AML-193 (cell line): ENCODE data around the gene MAP4K4.

Experiments
- DNase-seq, 2 experiments: peaks; one replicate each; lab custom pipeline; 2025; lab: John Stamatoyannopoulos, UW

Gene MAP4K4

DNA sequence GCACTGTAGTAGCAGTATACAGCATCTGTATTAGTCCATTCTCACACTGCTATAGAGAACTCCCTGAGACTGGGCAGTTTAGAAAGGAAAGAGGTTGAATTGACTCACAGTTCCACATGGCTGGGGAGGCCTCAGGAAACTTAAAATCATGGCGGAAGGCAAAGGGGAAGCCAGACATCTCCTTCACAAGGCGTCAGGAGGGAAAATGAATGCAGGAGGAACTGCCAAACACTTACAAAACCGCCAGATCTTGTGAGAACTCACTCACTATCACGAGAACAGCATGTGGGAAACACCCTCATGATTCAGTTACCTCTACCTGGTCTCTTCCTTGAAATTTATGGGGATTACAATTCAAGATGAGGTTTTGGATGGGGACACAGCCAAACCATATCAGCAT, 25.4 kb downstream of the MAP4K4 start:
- DNase-seq, result no peak

GRCh38 chr2:101723371-101724124, 26.0 kb downstream of the MAP4K4 start:
- DNase-seq, result no peak

- no peak for DNase-seq
Observed at GRCh38 chr2:101724125-101724474, 26.6 kb downstream of the MAP4K4 start.

- no peak for DNase-seq
Observed at GRCh38 chr2:101725038-101725437, 27.5 kb downstream of the MAP4K4 start.

DNA sequence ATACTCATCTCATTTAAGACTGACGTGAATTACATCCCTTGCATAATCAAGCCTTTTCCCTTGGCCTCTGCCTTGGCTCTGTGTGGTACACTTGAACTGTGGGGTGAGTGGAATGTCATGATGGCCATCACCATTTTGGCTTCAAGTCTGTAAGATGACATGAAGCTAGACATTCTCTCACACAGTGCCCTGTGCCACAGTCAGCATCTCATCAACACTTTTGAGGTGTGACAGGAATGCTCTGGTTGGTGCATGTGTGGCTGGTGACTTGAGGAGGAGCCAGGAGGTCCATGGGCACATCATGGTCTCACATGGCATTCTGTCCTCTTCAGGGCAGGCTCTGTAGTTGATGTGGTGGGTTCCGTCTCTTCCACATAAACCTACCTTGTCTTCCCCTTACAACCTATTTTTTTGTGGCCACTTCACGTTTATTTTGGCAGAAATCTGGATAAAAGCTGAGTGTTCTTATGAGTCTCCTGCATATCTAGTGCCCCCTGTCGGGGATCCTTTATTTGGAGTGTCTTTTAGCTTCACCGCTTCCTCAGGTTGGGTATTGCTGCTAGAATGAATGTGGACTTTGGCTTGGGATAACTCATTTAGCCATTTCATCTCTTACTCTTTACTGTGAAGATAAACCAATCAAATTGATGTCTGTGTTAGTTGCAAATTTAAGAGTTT, 28.1 kb downstream of the MAP4K4 start:
- DNase-seq, result peak; percentile 14 to 31

DNA sequence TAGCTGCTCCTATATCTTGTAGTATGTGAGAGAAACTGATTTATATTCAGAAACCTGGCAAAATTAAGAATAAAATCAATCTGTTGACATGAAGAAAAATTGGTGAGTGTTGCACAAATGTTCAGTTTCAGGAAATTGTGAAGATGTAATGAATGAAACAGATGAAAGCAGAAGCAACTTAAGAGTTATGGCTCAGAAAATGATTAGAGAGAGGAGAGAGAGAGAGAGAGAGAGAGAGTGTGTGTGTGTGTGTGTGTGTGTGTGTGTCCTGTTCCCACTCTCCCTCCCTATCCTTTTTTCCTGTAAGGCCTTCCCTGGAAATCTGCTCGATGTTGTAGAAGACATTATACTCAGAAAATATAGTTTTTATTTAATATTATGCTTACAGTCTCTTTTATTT, 31.4 kb downstream of the MAP4K4 start:
- no peak for DNase-seq

GRCh38 chr2:101729521-101730190, 32.1 kb downstream of the MAP4K4 start:
- no peak for DNase-seq

DNA sequence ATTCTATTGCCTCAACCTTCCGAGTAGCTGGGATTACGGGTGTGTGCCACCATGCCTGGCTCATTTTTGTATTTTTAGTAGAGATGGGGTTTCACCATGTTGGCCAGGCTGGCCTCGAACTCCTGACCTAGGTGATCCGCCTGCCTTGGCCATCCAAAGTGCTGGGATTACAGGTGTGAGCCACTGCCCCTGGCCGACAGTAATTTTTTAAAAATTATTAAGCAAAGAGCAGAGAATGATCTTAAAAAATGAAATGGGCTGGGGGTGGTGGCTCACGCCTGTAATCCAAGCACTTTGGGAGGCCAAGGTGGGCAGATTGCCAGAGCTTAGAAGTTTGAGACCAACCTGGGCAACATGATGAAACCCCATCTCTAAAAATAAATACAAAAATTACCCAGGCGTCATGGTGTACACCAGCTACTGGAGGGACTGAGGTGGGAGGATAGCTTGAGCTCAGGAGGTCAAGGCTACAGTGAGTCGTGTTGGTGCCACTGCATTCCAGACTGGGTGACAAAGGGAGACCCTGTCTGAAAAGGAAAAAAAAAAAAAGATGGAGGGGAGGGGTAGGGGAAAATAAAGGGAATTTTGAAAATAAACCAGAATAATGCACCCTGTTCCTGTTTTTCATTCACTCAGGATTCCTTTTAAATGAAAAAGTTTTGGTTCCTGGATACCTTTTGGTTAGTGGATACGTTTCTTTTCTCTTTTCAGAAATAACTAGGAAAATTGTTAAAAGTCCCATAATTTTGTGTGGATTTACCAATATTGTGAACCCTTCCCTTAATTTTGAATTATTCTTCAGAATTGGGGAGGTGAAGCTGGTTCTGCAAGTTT, 33.9 kb downstream of the MAP4K4 start:
- DNase-seq, result no peak

GRCh38 chr2:101732199-101732598, 34.7 kb downstream of the MAP4K4 start:
- no peak for DNase-seq

DNA sequence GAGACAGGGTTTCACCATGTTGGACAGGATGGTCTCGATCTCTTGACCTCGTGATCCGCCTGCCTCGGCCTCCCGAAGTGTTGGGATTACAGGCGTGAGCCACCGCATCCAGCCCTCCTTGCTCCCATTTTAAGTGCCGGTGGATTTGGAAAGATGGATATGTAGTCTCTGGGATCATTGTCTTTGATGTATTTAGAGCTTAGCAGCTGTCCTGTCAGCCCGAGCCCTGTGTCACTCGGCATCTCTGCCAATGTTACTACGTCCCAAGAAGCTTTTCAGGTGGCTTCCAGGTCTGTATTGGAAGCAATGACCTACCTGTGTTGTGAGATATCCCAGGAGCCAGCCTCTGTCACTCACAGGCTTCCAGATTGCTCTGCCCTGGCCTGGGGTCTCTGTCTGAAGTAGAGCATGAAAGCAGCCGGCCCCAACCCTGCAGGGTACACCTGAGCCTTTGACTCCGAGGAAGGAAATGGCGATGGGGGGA, 35.3 kb downstream of the MAP4K4 start:
- no peak for DNase-seq

GRCh38 chr2:101733257-101733993, 35.9 kb downstream of the MAP4K4 start:
- DNase-seq, result no peak

- no peak for DNase-seq
Observed at GRCh38 chr2:101734505-101735165, 37.1 kb downstream of the MAP4K4 start.

GRCh38 chr2:101735166-101735533, 37.6 kb downstream of the MAP4K4 start:
- DNase-seq, result no peak

- no peak for DNase-seq
Observed at GRCh38 chr2:101736233-101736632, 38.7 kb downstream of the MAP4K4 start.

DNA sequence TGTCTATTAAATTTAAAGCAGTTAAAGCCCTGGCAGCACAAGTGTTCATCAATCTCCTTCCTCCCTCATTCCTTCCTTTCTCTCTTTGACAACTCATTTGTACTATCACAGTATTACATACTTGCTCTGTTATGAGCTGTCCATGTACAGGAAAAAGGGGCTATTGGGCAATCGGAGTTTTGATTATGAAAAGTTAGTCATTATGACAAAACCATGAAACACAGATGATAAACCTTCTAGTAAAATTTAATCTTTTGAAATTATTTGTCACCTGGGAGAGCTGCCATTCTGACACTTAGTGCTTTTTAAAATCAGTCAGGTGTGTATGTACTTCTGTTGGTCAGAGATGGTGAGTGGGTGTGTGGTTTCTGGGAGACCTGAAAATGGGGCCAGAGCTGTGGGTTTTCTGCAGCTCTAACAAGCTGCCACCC, 39.4 kb downstream of the MAP4K4 start:
- peak; percentile 67 to 78 for DNase-seq

DNA sequence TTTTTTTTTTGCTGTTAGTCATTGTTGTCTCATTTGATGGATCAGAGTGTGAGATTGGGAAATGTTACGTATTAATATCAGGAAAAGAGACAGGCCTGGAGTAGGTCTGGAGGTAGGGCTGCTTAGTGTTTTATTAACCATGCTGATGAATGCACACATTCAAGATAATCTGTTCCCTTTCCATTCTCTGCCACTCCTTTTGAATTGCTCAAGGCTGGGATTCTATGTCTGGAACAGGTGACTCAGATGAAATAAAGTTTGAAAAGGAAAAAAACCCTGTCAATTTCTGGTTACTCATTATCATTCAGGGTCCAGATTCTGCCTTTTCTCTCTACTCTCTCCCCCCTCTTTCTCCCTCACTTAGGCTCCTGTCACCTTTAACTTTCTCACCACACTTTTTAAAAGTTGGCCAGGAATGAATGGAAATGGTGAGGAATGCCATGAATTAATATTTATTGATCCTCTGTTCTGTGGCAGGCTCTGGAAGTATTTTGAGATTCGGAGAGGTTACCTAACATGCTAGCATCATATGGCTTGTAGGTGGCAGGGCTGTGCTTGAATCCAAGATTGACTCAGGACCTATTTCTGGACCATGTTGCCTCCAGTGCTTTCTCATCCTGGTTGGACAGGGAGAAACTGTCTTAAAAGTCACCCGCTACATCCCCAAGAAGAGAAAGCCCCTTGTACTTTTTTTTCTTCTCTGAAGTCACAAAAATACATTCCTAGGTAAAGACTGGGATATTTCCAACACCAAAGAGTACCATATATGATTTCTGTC, 40.2 kb downstream of the MAP4K4 start:
- no peak for DNase-seq

DNA sequence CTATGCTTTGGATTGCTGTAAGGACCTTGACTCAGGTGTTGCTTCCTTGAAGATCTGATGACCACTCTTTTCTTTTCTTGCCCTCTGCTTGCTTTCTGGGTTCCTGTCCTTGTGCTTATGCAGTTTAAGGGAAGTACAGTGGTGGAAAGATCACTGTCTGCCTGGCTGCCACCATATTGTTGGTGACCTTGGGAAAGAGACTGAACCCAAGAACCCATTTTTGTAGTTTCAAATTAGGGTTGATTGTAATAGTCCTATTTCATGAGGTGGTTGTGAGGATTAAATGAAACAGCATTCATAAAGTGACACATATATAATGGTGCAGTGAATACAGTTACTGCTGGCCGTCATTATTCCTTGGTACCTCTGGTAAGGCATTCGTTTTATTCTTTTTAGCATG, 41.1 kb downstream of the MAP4K4 start:
- no peak for DNase-seq

- peak in 1 of 2 experiments; percentile 26 for DNase-seq
Observed at GRCh38 chr2:101740555-101740964, 43.1 kb downstream of the MAP4K4 start.

- DNase-seq, result no peak
Observed at GRCh38 chr2:101741775-101742520, 44.4 kb downstream of the MAP4K4 start.
